Epithelial cell of prostate (primary cell): ENCODE results near the gene RNF121.
A peak's percentile ranks its signal among the peaks of the same experiment; 100 is the strongest.
"Not testable (repeated sequence)": the region's sequence is repeated elsewhere in the genome, so short reads cannot be mapped to it uniquely, and the experiment has no call there.

Experiments
- DNase-seq: peaks from one replicate; pipeline ENCODE4 v3.0.0-alpha.2; 2011; ENCODE audit warnings: low read depth, low spot score
- H3K27ac ChIP-seq: fragments of 450-650 bp; 2 replicates; pipeline ENCODE4 v1.5.1; 2017; ENCODE audit warnings: mild to moderate bottlenecking

The RNF121 gene

GRCh38 chr11:71928737-71929443, at the start of gene RNF121:
TSS of gene RNF121 (plus strand) at chr11:71929046. CDS start at chr11:71929062, 16 bp downstream.
- peak; percentile 68 for DNase-seq
- H3K27ac ChIP-seq = peak within 1 kb of the TSS; percentile 77

- not testable (repeated sequence) for H3K27ac ChIP-seq
Observed at GRCh38 chr11:71885806-71886205, 43.0 kb upstream of the RNF121 start.

GRCh38 chr11:71888335-71889010, 40.4 kb upstream of the RNF121 start:
- not testable (repeated sequence) for H3K27ac ChIP-seq

More at GRCh38 chr11:71885806-71886205, 43.0 kb upstream of the RNF121 start:
- not testable (repeated sequence) for DNase-seq

GRCh38 chr11:71889181-71889872, 39.5 kb upstream of the RNF121 start:
- not testable (repeated sequence) for DNase-seq, H3K27ac ChIP-seq

More at GRCh38 chr11:71888335-71889010, 40.4 kb upstream of the RNF121 start:
- not testable (repeated sequence) for DNase-seq

GRCh38 chr11:71895961-71896360, 32.9 kb upstream of the RNF121 start:
- no peak for DNase-seq
- no peak overlapping the region for H3K27ac ChIP-seq

- not testable (repeated sequence) for DNase-seq, H3K27ac ChIP-seq
Observed at GRCh38 chr11:71901137-71901536, 27.7 kb upstream of the RNF121 start.

GRCh38 chr11:71908218-71908617, 20.6 kb upstream of the RNF121 start:
- H3K27ac ChIP-seq = no peak overlapping the region
- no peak for DNase-seq

GRCh38 chr11:71910775-71911174, 18.1 kb upstream of the RNF121 start:
- DNase-seq, H3K27ac ChIP-seq: not testable (repeated sequence)

GRCh38 chr11:71911321-71911985, 17.4 kb upstream of the RNF121 start:
- not testable (repeated sequence) for H3K27ac ChIP-seq, DNase-seq

- H3K27ac ChIP-seq, DNase-seq: not testable (repeated sequence)
Observed at GRCh38 chr11:71911986-71912340, 16.9 kb upstream of the RNF121 start.

- no peak for DNase-seq
- H3K27ac ChIP-seq = no peak overlapping the region
Observed at GRCh38 chr11:71913756-71914526, 14.9 kb upstream of the RNF121 start.

- H3K27ac ChIP-seq = no peak overlapping the region
- DNase-seq = no peak
Observed at GRCh38 chr11:71914617-71915189, 14.1 kb upstream of the RNF121 start.

- DNase-seq = no peak
- H3K27ac ChIP-seq = no peak overlapping the region
Observed at GRCh38 chr11:71917646-71918140, 11.2 kb upstream of the RNF121 start.

- DNase-seq = peak; percentile 54
- H3K27ac ChIP-seq = peak within 1 kb of the TSS; percentile 77
Observed at GRCh38 chr11:71927820-71928736, 768 bp upstream of the RNF121 start, which contains the start of gene XNDC1N. TSS of gene XNDC1N (minus strand) at chr11:71928594. CDS start at chr11:71923353, 5,241 bp downstream.

- H3K27ac ChIP-seq = no peak overlapping the region
- no peak for DNase-seq
Observed at GRCh38 chr11:71929491-71929890, 645 bp downstream of the RNF121 start.

- no peak for DNase-seq
- H3K27ac ChIP-seq = no peak overlapping the region
Observed at GRCh38 chr11:71930556-71931244, 1.9 kb downstream of the RNF121 start.

- H3K27ac ChIP-seq = no peak overlapping the region
- no peak for DNase-seq
Observed at GRCh38 chr11:71931245-71931602, 2.4 kb downstream of the RNF121 start.
